ENCODE data around the gene NAA15.
A peak's percentile ranks its signal among the peaks of the same experiment; 100 is the strongest.

DNA sequence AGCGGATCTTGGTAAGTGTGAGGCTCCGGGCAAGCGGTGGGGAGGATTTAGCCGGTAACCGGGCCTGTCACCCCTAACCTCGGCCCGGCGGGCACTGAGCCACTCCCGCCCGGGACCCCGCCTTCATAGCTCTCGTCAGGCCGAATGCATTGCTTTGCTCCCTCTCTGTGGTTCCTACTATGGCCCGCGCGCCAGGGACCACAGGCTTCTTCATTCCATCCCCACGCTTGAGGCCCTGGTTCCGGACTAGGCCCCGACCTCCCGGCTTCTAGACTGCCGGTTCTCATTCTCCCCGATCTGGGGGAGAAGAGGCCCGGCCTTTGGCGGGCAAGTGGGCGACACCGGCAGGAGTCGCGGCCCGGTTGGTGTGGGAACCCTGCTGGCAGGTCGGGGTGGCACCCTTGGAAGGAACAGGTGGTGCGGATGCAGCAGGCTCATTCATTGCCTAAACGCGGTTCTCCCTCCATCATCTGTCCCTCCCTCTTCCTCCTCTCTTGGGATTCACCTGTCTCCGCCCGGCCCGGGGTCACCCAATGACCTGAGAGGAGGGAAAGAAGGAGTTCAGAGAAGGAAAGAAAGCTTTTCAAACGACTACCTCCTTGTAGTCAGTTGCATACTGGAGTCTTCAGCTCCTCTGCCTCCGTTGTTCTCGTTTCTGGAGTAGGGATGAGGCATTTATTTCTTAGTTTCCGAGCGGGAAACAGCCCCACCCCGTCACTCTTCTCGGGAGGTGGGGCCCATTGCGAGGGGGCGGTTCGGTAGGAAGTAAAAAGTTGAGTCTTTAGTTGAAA is 711 bp downstream of the NAA15 start, which contains the start of gene NDUFC1:
- TF ChIP-seq, protein P1, sequence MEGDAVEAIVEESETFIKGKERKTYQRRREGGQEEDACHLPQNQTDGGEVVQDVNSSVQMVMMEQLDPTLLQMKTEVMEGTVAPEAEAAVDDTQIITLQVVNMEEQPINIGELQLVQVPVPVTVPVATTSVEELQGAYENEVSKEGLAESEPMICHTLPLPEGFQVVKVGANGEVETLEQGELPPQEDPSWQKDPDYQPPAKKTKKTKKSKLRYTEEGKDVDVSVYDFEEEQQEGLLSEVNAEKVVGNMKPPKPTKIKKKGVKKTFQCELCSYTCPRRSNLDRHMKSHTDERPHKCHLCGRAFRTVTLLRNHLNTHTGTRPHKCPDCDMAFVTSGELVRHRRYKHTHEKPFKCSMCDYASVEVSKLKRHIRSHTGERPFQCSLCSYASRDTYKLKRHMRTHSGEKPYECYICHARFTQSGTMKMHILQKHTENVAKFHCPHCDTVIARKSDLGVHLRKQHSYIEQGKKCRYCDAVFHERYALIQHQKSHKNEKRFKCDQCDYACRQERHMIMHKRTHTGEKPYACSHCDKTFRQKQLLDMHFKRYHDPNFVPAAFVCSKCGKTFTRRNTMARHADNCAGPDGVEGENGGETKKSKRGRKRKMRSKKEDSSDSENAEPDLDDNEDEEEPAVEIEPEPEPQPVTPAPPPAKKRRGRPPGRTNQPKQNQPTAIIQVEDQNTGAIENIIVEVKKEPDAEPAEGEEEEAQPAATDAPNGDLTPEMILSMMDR (IDR thresholded peaks at IDR 0.05), result peak in 1 of 5 experiments; percentile 21
- TF ChIP-seq POLR2A (IDR thresholded peaks at IDR 0.05), result peak in 1 of 2 donors; percentile 12
- no peak for TF ChIP-seq EP300 (IDR thresholded peaks at IDR 0.05)

Data from tibial nerve (tissue), 4 donors.